Measurements from ENCODE around the gene COL1A1. TPM values are rescaled to one million over a fixed set of nuclear protein-coding genes. Genes with fewer than 3 reads are reported as not detected.

Gene COL1A1
- total and polyA plus RNA-seq, 2 of the 13 experiments (the other 11 are each of a cell fraction or from before 2014, with no cell fraction given), result 0.05 TPM; not detected in 1

DNA sequence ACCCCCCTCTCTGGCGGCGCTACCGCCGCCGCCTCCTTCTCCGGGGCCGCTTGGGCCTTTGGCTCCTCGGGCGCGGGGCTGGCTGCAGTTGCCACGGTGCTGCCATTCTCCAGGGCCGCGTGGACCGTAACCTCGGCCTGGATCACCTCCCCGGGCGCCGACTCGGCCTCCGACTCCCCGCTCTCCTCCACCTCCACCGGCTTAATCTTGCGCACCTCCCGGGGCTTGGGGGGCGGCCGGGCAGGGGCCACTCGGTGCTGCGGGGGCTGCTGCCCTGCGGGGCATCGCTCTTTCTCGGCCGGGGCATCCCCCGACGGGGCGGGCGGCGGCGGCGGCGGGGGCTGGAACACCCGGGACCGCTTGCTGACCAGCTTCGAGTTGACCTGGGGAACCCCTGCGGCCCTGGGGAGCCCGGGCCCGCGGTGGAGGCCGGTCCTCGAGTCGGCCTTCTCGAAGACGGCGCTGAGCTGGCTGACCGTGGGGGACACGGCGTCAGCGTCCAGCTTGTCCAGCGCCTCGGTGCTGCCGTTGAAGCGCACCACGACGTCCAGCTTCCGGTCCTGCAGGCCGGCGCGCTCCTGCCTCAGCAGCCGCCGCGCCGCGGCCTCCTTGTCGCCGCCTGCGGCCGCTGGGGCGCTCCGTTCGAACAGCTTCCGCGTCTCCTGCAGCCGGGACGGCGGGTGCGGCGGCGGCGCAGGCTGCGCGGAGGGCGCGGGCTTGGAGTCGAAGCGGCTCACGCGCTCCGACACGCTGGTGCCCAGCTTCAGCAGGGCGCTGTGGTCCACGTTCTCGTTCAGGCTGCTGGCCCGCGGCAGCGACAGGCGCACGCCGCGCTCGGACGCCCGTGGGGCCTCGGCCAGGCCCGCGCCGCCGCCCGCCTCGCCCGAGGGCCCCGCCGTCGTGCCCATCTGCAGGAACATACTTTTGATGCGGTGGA is 51.7 kb downstream of the COL1A1 start (continued):
- TF ChIP-seq, protein P1, sequence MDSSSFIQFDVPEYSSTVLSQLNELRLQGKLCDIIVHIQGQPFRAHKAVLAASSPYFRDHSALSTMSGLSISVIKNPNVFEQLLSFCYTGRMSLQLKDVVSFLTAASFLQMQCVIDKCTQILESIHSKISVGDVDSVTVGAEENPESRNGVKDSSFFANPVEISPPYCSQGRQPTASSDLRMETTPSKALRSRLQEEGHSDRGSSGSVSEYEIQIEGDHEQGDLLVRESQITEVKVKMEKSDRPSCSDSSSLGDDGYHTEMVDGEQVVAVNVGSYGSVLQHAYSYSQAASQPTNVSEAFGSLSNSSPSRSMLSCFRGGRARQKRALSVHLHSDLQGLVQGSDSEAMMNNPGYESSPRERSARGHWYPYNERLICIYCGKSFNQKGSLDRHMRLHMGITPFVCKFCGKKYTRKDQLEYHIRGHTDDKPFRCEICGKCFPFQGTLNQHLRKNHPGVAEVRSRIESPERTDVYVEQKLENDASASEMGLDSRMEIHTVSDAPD (CRISPR knock-in tag; IDR thresholded peaks at IDR 0.05), result no peak
- peak; percentile 22; the same call in 1 of the 2 replicates for TF ChIP-seq AHR (CRISPR knock-in tag; IDR thresholded peaks at IDR 0.05)
- TF ChIP-seq SRY (CRISPR knock-in tag; IDR thresholded peaks at IDR 0.05), result no peak; the same call in 1 of the 2 replicates
- no peak for TF ChIP-seq ZNF496 (CRISPR knock-in tag; IDR thresholded peaks at IDR 0.05; ENCODE audit: insufficient replicate concordance)
- peak; percentile 51 for TF ChIP-seq PHF8 (CRISPR knock-in tag; IDR thresholded peaks at IDR 0.05)
- no peak for TF ChIP-seq ZNF432 (CRISPR knock-in tag; IDR thresholded peaks at IDR 0.05; ENCODE audit: borderline replicate concordance)
- TF ChIP-seq, protein P2, sequence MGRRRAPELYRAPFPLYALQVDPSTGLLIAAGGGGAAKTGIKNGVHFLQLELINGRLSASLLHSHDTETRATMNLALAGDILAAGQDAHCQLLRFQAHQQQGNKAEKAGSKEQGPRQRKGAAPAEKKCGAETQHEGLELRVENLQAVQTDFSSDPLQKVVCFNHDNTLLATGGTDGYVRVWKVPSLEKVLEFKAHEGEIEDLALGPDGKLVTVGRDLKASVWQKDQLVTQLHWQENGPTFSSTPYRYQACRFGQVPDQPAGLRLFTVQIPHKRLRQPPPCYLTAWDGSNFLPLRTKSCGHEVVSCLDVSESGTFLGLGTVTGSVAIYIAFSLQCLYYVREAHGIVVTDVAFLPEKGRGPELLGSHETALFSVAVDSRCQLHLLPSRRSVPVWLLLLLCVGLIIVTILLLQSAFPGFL (CRISPR knock-in tag; IDR thresholded peaks at IDR 0.05), result 0 out of 2 replicates have a peak, but pooled peaks have one; percentile 29
- no peak for TF ChIP-seq ZBTB1 (CRISPR knock-in tag; IDR thresholded peaks at IDR 0.05; ENCODE audit: borderline replicate concordance)
- TF ChIP-seq, protein P3, sequence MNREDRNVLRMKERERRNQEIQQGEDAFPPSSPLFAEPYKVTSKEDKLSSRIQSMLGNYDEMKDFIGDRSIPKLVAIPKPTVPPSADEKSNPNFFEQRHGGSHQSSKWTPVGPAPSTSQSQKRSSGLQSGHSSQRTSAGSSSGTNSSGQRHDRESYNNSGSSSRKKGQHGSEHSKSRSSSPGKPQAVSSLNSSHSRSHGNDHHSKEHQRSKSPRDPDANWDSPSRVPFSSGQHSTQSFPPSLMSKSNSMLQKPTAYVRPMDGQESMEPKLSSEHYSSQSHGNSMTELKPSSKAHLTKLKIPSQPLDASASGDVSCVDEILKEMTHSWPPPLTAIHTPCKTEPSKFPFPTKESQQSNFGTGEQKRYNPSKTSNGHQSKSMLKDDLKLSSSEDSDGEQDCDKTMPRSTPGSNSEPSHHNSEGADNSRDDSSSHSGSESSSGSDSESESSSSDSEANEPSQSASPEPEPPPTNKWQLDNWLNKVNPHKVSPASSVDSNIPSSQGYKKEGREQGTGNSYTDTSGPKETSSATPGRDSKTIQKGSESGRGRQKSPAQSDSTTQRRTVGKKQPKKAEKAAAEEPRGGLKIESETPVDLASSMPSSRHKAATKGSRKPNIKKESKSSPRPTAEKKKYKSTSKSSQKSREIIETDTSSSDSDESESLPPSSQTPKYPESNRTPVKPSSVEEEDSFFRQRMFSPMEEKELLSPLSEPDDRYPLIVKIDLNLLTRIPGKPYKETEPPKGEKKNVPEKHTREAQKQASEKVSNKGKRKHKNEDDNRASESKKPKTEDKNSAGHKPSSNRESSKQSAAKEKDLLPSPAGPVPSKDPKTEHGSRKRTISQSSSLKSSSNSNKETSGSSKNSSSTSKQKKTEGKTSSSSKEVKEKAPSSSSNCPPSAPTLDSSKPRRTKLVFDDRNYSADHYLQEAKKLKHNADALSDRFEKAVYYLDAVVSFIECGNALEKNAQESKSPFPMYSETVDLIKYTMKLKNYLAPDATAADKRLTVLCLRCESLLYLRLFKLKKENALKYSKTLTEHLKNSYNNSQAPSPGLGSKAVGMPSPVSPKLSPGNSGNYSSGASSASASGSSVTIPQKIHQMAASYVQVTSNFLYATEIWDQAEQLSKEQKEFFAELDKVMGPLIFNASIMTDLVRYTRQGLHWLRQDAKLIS (CRISPR knock-in tag; IDR thresholded peaks at IDR 0.05), result no peak
- no peak for TF ChIP-seq ZNF567 (CRISPR knock-in tag; IDR thresholded peaks at IDR 0.05; ENCODE audit: borderline replicate concordance)
- TF ChIP-seq PRPF4 (IDR thresholded peaks at IDR 0.05; ENCODE audit: low read depth, low read length, poor library complexity, severe bottlenecking), result no peak
- TF ChIP-seq TMF1 (CRISPR knock-in tag; IDR thresholded peaks at IDR 0.05; ENCODE audit: low read depth), result peak; percentile 78; the same call in 1 of the 2 replicates
- TF ChIP-seq, protein P4, sequence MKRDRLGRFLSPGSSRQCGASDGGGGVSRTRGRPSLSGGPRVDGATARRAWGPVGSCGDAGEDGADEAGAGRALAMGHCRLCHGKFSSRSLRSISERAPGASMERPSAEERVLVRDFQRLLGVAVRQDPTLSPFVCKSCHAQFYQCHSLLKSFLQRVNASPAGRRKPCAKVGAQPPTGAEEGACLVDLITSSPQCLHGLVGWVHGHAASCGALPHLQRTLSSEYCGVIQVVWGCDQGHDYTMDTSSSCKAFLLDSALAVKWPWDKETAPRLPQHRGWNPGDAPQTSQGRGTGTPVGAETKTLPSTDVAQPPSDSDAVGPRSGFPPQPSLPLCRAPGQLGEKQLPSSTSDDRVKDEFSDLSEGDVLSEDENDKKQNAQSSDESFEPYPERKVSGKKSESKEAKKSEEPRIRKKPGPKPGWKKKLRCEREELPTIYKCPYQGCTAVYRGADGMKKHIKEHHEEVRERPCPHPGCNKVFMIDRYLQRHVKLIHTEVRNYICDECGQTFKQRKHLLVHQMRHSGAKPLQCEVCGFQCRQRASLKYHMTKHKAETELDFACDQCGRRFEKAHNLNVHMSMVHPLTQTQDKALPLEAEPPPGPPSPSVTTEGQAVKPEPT (CRISPR knock-in tag; IDR thresholded peaks at IDR 0.05; ENCODE audit: low read depth), result peak; percentile 79; the same call in 1 of the 2 replicates
- peak; percentile 11 for TF ChIP-seq YY1 (IDR thresholded peaks at IDR 0.05; ENCODE audit: insufficient read depth, insufficient replicate concordance, low read depth, low read length)
- TF ChIP-seq, protein P5, sequence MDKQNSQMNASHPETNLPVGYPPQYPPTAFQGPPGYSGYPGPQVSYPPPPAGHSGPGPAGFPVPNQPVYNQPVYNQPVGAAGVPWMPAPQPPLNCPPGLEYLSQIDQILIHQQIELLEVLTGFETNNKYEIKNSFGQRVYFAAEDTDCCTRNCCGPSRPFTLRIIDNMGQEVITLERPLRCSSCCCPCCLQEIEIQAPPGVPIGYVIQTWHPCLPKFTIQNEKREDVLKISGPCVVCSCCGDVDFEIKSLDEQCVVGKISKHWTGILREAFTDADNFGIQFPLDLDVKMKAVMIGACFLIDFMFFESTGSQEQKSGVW (CRISPR knock-in tag; IDR thresholded peaks at IDR 0.05; ENCODE audit: borderline replicate concordance), result no peak
- TF ChIP-seq ZNF180 (CRISPR knock-in tag; IDR thresholded peaks at IDR 0.05; ENCODE audit: borderline replicate concordance, low read depth), result no peak
- TF ChIP-seq NR3C1 (CRISPR knock-in tag; IDR thresholded peaks at IDR 0.05), result no peak
